ENCODE measurements around the gene OR51B4. TPM values are rescaled to one million over a fixed set of nuclear protein-coding genes. Genes with fewer than 3 reads are reported as not detected.

The OR51B4 gene
- polyA plus RNA-seq, 2 of the 4 experiments (the other 2 are of a cell fraction) = not detected

- H3K27ac ChIP-seq = 0 out of 6 replicates have a peak overlapping the region, but pooled peaks of 1 of the 2 experiments have one; percentile 19
- ChIA-PET POLR2A (no interaction called here), CTCF (interaction anchor here (0.6 to 0.7 kb wide), 2 partner anchors 39 to 212 kb away, joined by 3 read pairs; no protein-coding TSS in a partner anchor)
- DNase-seq (ENCODE audit: low read depth in 1 of 2, low spot score in 1 of 2) = no peak
- 73% methylated on average over 2 of the region's 2 CpGs for WGBS (ENCODE audit: missing lambda C conversion rate)
- no peak overlapping the region for H3K4me3 ChIP-seq
- H3K9me3 ChIP-seq = no peaks in the 10 kb centered on the region
- H3K4me2 ChIP-seq = no peak overlapping the region
- no peak for ATAC-seq
- FAIRE-seq = no peak
- peaks cover 18% of the 10 kb centered on the region for H3K4me1 ChIP-seq
- TF ChIP-seq CHD4 (IDR thresholded peaks at IDR 0.05; ENCODE audit: borderline replicate concordance) (no peak), RCOR1 (IDR thresholded peaks at IDR 0.05; ENCODE audit: low read depth, low read length) (no peak), HMGXB4 (CRISPR knock-in tag; IDR thresholded peaks at IDR 0.05; ENCODE audit: borderline replicate concordance) (no peak), FOXS1 (CRISPR knock-in tag; IDR thresholded peaks at IDR 0.05) (no peak), NFE2L2 (conservative IDR thresholded peaks at IDR 0.05; ENCODE audit: low read length) (no peak), SREBF2 (IDR thresholded peaks at IDR 0.05) (no peak), ZC3H11A (IDR thresholded peaks at IDR 0.05) (no peak), ATOH8 (CRISPR knock-in tag; IDR thresholded peaks at IDR 0.05; ENCODE audit: low read depth) (no peak), EP300 (IDR thresholded peaks at IDR 0.05) (no peak), HOXA7 (CRISPR knock-in tag; IDR thresholded peaks at IDR 0.05) (no peak), EHF (CRISPR knock-in tag; IDR thresholded peaks at IDR 0.05) (no peak), KDM1A (IDR thresholded peaks at IDR 0.05; ENCODE audit: low read depth) (no peak), GATA3 (IDR thresholded peaks at IDR 0.05; ENCODE audit: borderline replicate concordance) (no peak)
Measured at GRCh38 chr11:5276697-5277096, 25.0 kb downstream of the OR51B4 start.

- no peak overlapping the region for H3K27ac ChIP-seq
- WGBS (ENCODE audit: missing lambda C conversion rate) = 90% methylated on average over 6 of the region's 6 CpGs
- POLR2A ChIA-PET = no interaction called here
- TF ChIP-seq JUNB (IDR thresholded peaks at IDR 0.05) (no peak), E2F6 (IDR thresholded peaks at IDR 0.05; ENCODE audit: borderline replicate concordance, low read depth) (no peak), HOXA7 (CRISPR knock-in tag; IDR thresholded peaks at IDR 0.05) (no peak), BHLHE40 (IDR thresholded peaks at IDR 0.05; ENCODE audit: low read depth, low read length) (no peak), BCL3 (IDR thresholded peaks at IDR 0.05) (no peak), ELK1 (IDR thresholded peaks at IDR 0.05; ENCODE audit: low read depth, low read length) (no peak), POLR2AphosphoS2 (conservative IDR thresholded peaks at IDR 0.05; ENCODE audit: low read length) (no peak), PHF8 (IDR thresholded peaks at IDR 0.05; ENCODE audit: borderline replicate concordance, low read depth) (no peak), CBX2 (IDR thresholded peaks at IDR 0.05; ENCODE audit: borderline replicate concordance, low read depth) (no peak), ATOH8 (CRISPR knock-in tag; IDR thresholded peaks at IDR 0.05; ENCODE audit: low read depth) (no peak)
- H3K4me3 ChIP-seq = no peak overlapping the region
- no peaks in the 10 kb centered on the region for H3K9me3 ChIP-seq
- no peak for ATAC-seq
- CTCF ChIA-PET = interaction anchor here (1.1 kb wide), 1 partner anchor 62 kb away, joined by 3 read pairs; no protein-coding TSS in a partner anchor
- DNase-seq (ENCODE audit: low read depth in 1 of 2, low spot score in 1 of 2) = no peak
- H3K4me1 ChIP-seq = peaks cover 9% of the 10 kb centered on the region
- no peak overlapping the region for H3K4me2 ChIP-seq
- FAIRE-seq = no peak
Measured at GRCh38 chr11:5275369-5276110, 26.2 kb downstream of the OR51B4 start.

Data from A549 (cell line).